Measurements from ENCODE around the gene PHETA1. TPM values are rescaled to one million over a fixed set of nuclear protein-coding genes. Genes with fewer than 3 reads are reported as not detected.

Gene PHETA1
- total RNA-seq, 1 experiment from 2014 or later: 10.1 TPM

DNA sequence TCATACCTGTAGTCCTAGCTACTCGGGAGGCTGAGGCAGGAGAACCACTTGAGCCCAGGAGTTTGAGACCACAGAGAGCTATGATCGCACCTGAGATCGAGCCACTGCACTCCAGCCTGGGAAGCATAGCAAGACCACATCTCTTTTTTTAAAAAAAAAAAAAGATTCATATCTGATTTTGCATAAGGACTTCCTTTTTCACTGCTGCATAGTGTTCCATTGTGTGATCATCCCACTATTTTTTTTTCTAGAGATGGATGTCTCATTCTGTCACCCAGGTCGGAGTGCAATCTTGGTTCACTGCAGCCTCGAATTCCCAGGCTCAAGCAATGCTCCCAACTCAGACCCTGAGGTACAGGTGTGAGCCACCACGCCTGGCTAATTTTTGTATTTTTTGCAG is 50.4 kb downstream of the PHETA1 start:
- no peaks in the 10 kb centered on the region for H3K36me3 ChIP-seq (replicated peaks; ENCODE audit: control insufficient read depth, insufficient read depth, low read length)
- no peaks in the 10 kb centered on the region for H3K27me3 ChIP-seq (ENCODE audit: control insufficient read depth, insufficient read depth, low read length)
- no peak for DNase-seq
- no peak overlapping the region for H3K4me3 ChIP-seq (ENCODE audit: insufficient read depth, low read depth, low read length)

GRCh38 chr12:111316671-111317070 is 52.2 kb downstream of the PHETA1 start:
- Histone ChIP-seq H3K4me3 (ENCODE audit: insufficient read depth, low read depth, low read length) (no peak overlapping the region), H3K27me3 (ENCODE audit: control insufficient read depth, insufficient read depth, low read length) (no peaks in the 10 kb centered on the region), H3K36me3 (replicated peaks; ENCODE audit: control insufficient read depth, insufficient read depth, low read length) (no peaks in the 10 kb centered on the region)
- DNase-seq: no peak

- Histone ChIP-seq H3K36me3 (replicated peaks; ENCODE audit: control insufficient read depth, insufficient read depth, low read length) (no peaks in the 10 kb centered on the region), H3K4me3 (ENCODE audit: insufficient read depth, low read depth, low read length) (no peak overlapping the region), H3K27me3 (ENCODE audit: control insufficient read depth, insufficient read depth, low read length) (no peaks in the 10 kb centered on the region)
- DNase-seq: no peak
Measured at GRCh38 chr12:111314953-111315539, 53.8 kb downstream of the PHETA1 start.

GRCh38 chr12:111313833-111314259 is 55.0 kb downstream of the PHETA1 start:
- H3K4me3 ChIP-seq (ENCODE audit: insufficient read depth, low read depth, low read length): no peak overlapping the region
- peak; percentile 96 for DNase-seq
- H3K27me3 ChIP-seq (ENCODE audit: control insufficient read depth, insufficient read depth, low read length): no peaks in the 10 kb centered on the region
- no peaks in the 10 kb centered on the region for H3K36me3 ChIP-seq (replicated peaks; ENCODE audit: control insufficient read depth, insufficient read depth, low read length)

DNA sequence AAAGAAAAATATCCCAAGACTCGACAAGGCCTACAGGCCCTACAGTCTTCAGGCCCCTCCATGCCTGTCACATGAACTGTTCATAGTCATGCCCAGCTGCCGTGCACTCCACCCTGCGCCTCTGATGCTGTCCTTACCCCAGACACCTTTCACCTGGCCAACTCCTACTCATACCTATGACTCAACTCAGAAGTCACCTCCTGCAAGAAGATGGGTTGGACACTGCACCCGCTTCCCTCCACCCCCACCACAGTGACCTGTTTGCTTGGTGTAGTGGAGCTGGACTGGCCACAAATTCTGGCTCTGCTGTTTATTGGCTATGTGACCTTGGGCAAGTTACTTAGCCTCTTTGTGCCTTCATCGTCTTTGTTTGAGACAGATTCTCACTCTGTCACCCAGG is 56.2 kb downstream of the PHETA1 start:
- no peak overlapping the region for H3K4me3 ChIP-seq (ENCODE audit: insufficient read depth, low read depth, low read length)
- no peaks in the 10 kb centered on the region for H3K27me3 ChIP-seq (ENCODE audit: control insufficient read depth, insufficient read depth, low read length)
- DNase-seq: no peak
- no peaks in the 10 kb centered on the region for H3K36me3 ChIP-seq (replicated peaks; ENCODE audit: control insufficient read depth, insufficient read depth, low read length)

DNA sequence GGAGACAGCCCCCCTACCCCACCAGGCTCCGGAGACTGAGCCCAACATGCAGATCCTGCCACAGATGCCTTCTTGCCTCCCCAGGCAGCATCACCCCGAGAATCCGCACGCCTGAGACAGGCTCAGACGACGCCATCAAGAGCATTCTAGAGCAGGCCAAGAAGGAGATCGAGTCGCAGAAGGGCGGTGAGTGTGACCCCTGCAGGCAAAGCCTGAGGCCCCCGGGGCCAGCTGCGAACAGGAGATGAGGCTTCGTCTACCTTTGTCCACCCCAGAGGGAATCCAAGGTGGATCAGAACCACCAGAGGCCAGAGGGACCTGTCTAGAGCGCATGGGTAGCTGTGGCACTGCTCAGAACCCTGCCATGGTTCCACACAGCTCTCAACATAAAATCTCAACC is 56.9 kb downstream of the PHETA1 start:
- DNase-seq: no peak
- no peak overlapping the region for H3K4me3 ChIP-seq (ENCODE audit: insufficient read depth, low read depth, low read length)

GRCh38 chr12:111311011-111311410 is 57.9 kb downstream of the PHETA1 start:
- no peaks in the 10 kb centered on the region for H3K27me3 ChIP-seq (ENCODE audit: control insufficient read depth, insufficient read depth, low read length)
- DNase-seq: no peak
- no peak overlapping the region for H3K4me3 ChIP-seq (ENCODE audit: insufficient read depth, low read depth, low read length)
- H3K36me3 ChIP-seq (replicated peaks; ENCODE audit: control insufficient read depth, insufficient read depth, low read length): peaks cover 2% of the 10 kb centered on the region; the same call in 1 of the 2 replicates

More for the DNA sequence above, 56.9 kb downstream of the PHETA1 start:
- Histone ChIP-seq H3K36me3 (replicated peaks; ENCODE audit: control insufficient read depth, insufficient read depth, low read length) (peaks cover 2% of the 10 kb centered on the region; the same call in 1 of the 2 replicates), H3K27me3 (ENCODE audit: control insufficient read depth, insufficient read depth, low read length) (no peaks in the 10 kb centered on the region)

Other genes with a start within 250 kb of the PHETA1 start
- 21.8 and 26.8 TPM in 2 replicates for gene SH2B3, start 36.8 kb upstream of the PHETA1 start, total RNA-seq (2014; rRNA removed; shearing (Covaris generic))
- 14.4 and 28.7 TPM in 2 replicates for gene ATXN2, start 230.2 kb upstream of the PHETA1 start, total RNA-seq (2014; rRNA removed; shearing (Covaris generic))

Data from H7 (cell line).